K562 (cell line): ENCODE data around the gene LBR. TPM values are rescaled to one million over a fixed set of nuclear protein-coding genes. Genes with fewer than 3 reads are reported as not detected.

Experiments used
- FOXM1 ChIP-seq, 2 experiments: fragments of 450-650 bp in 1 of 2; sonication (generic) in 1 of 2; formaldehyde crosslinking in 1 of 2; IDR thresholded peaks; 2 replicates each; pipeline versions ENCODE4 v1.6.1 to v1.9.0; 2017 to 2022; ENCODE audit warnings: low read depth in 2 of 2, mild to moderate bottlenecking in 2 of 2, missing genetic modification reagents in 1 of 2, moderate library complexity in 1 of 2
- RERE ChIP-seq: sonication (generic); formaldehyde crosslinking; IDR thresholded peaks from 2 replicates; pipeline ENCODE4 v1.8.0; 2023; ENCODE audit warnings: missing genetic modification reagents, mild to moderate bottlenecking, borderline replicate concordance
- RFX7 ChIP-seq: fragments of 250-450 bp; sonication (Bioruptor Pico); IDR thresholded peaks from 2 replicates; pipeline ENCODE4 v1.5.1; 2021; ENCODE audit warnings: mild to moderate bottlenecking
- SMARCA5 ChIP-seq: fragments of 450-650 bp; IDR thresholded peaks from 2 replicates; pipeline ENCODE4 v1.6.1; 2016
- SP2 ChIP-seq: IDR thresholded peaks from 2 replicates; pipeline ENCODE4 v1.6.1; 2011; ENCODE audit warnings: mild to moderate bottlenecking, low read depth, low read length, moderate library complexity; ENCODE audit not compliant: poor library complexity, severe bottlenecking; ENCODE audit errors: extremely low read depth
- STAT6 ChIP-seq: sonication (generic); formaldehyde crosslinking; IDR thresholded peaks from 2 replicates; pipeline ENCODE4 v1.8.1; 2023; ENCODE audit warnings: mild to moderate bottlenecking, missing genetic modification reagents
- TFAP4 ChIP-seq: sonication (generic); formaldehyde crosslinking; IDR thresholded peaks from 2 replicates; pipeline ENCODE4 v1.8.0; 2022; ENCODE audit warnings: missing genetic modification reagents, mild to moderate bottlenecking, moderate library complexity, borderline replicate concordance
- ZBTB12 ChIP-seq: fragments of 250-450 bp; sonication (Bioruptor Pico); IDR thresholded peaks from 2 replicates; pipeline ENCODE4 v1.4.0; 2020
- ZBTB17 ChIP-seq: fragments of 450-650 bp; formaldehyde crosslinking; IDR thresholded peaks from 2 replicates; pipeline ENCODE4 v1.4.0; 2020; ENCODE audit warnings: mild to moderate bottlenecking
- ZNF280B ChIP-seq: fragments of 250-450 bp; sonication (Bioruptor Pico); IDR thresholded peaks from 2 replicates; pipeline ENCODE4 v1.5.1; 2021; ENCODE audit warnings: mild to moderate bottlenecking
- ZNF324 ChIP-seq: fragments of 250-450 bp; sonication (Bioruptor Pico); IDR thresholded peaks from 2 replicates; pipeline ENCODE4 v1.4.0; 2020; ENCODE audit warnings: mild to moderate bottlenecking
- ZNF41 ChIP-seq: fragments of 250-450 bp; sonication (Bioruptor Pico); conservative IDR thresholded peaks from 2 replicates; pipeline ENCODE4 v1.4.0; 2020; ENCODE audit warnings: mild to moderate bottlenecking
- ZNF436 ChIP-seq: fragments of 250-450, 450-650 bp; sonication (Bioruptor Pico); formaldehyde crosslinking; IDR thresholded peaks from 2 replicates; pipeline ENCODE4 v1.7.0; 2020; ENCODE audit warnings: mild to moderate bottlenecking
- ZNF57 ChIP-seq: fragments of 450-650 bp; formaldehyde crosslinking; IDR thresholded peaks from 2 replicates; pipeline ENCODE4 v1.4.0; 2020; ENCODE audit warnings: mild to moderate bottlenecking, moderate library complexity
- ZNF699 ChIP-seq: fragments of 250-450 bp; sonication (Bioruptor Pico); IDR thresholded peaks from 2 replicates; pipeline ENCODE4 v1.8.0; 2021; ENCODE audit warnings: mild to moderate bottlenecking, moderate library complexity; ENCODE audit not compliant: insufficient replicate concordance
- polyA plus RNA-seq, 8 experiments: library from polyadenylated mRNA; depleted of rRNA in 4 of 8; stranded (reverse) in 5 of 8; unstranded in 3 of 8; fragments of >200 nt; fragmentation: Nextera tagmentation in 2 of 8; fragmentation: Illumina TruSeq in 1 of 8; extraction: Ambion mirVana in 2 of 8; extraction: Trizol in 1 of 8; gene quantifications; 2 replicates each; pipeline versions ENCODE4 v1.2.1 to v1.2.3, GENCODE V29; 2011 to 2014; ENCODE audit warnings: inconsistent platforms in 1 of 8, missing spikeins in 1 of 8
- total RNA-seq, 7 experiments: library from RNA; depleted of rRNA in 6 of 7; stranded (reverse); fragments of >200 nt in 6 of 7; fragmentation: Illumina TruSeq in 2 of 7; extraction: Trizol in 2 of 7; gene quantifications; 2 replicates each; pipeline versions ENCODE4 v1.2.1 to v1.2.3, GENCODE V29; 2011 to 2021; ENCODE audit warnings: low replicate concordance in 1 of 7

The LBR gene
- total and polyA plus RNA-seq, 9 of the 15 experiments (the other 6 are each of a cell fraction or from before 2014, with no cell fraction given): 102 to 229 (median 197) TPM

GRCh38 chr1:225428881-225429455 is 1.1 kb upstream of the LBR start (continued):
- TF ChIP-seq RERE (CRISPR knock-in tag) (no peak), SP2 (no peak), ZBTB12 (no peak), ZNF699 (no peak), STAT6 (CRISPR knock-in tag) (no peak), ZBTB17 (CRISPR knock-in tag) (no peak), ZNF324 (CRISPR knock-in tag) (no peak), SMARCA5 (0 out of 2 replicates have a peak, but pooled peaks have one; percentile 34), ZNF436 (CRISPR knock-in tag) (no peak), ZNF41 (CRISPR knock-in tag) (no peak; the same call in 1 of the 2 replicates), TFAP4 (CRISPR knock-in tag) (no peak), FOXM1 (IDR thresholded peaks at IDR 0.05; ENCODE audit: low read depth) (peak; percentile 19; the same call in 1 of the 2 replicates), FOXM1 (CRISPR knock-in tag; IDR thresholded peaks at IDR 0.05; ENCODE audit: low read depth) (no peak), ZNF280B (no peak), ZNF57 (no peak), RFX7 (CRISPR knock-in tag) (no peak)
